ENCODE results near the gene MYO19.

MYO19 gene, protein sequence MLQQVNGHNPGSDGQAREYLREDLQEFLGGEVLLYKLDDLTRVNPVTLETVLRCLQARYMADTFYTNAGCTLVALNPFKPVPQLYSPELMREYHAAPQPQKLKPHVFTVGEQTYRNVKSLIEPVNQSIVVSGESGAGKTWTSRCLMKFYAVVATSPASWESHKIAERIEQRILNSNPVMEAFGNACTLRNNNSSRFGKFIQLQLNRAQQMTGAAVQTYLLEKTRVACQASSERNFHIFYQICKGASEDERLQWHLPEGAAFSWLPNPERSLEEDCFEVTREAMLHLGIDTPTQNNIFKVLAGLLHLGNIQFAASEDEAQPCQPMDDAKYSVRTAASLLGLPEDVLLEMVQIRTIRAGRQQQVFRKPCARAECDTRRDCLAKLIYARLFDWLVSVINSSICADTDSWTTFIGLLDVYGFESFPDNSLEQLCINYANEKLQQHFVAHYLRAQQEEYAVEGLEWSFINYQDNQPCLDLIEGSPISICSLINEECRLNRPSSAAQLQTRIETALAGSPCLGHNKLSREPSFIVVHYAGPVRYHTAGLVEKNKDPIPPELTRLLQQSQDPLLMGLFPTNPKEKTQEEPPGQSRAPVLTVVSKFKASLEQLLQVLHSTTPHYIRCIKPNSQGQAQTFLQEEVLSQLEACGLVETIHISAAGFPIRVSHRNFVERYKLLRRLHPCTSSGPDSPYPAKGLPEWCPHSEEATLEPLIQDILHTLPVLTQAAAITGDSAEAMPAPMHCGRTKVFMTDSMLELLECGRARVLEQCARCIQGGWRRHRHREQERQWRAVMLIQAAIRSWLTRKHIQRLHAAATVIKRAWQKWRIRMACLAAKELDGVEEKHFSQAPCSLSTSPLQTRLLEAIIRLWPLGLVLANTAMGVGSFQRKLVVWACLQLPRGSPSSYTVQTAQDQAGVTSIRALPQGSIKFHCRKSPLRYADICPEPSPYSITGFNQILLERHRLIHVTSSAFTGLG

DNA sequence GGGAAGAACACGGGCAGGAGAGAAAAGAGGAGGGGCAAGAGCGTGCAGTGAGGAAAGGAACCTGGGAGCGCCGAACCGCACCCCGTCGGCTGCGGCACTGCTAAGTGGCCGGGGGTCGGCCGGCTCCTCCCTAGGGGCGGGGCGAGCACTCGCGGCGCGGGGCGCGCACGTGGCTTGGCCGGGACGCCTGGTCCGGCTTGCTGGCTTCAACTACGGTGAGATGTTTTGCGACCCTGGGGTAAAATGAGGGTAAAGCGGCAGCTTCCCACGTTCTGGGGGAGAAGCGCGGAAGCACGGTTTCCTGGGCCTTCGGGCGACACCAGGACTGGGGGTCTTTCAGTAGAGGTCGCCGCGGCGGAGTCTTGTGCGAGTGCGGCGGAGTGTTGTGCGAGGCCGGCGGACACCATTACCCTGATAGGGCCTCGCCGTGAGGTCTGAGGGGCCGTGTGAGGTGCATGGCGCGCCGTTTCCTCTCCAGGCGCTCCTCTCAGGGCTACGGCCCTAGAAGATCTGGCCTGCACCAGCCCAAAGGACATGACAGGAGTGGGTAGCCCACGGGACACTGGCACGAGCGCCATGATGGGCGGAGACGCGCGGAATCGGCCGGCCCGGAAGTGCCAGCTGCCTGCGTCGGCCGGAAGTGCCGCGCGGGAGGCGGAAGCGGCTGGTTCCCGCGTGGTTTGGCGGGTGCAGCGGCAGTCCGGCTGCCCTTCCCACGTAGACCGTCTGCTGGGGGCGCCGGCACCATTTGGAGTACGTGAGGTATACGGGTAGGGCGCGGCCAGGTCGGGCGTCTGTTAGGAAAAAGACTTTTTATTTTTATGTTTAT is at the start of gene MYO19, which contains the start of gene PIGW:
TSS of gene MYO19 (minus strand) at position 29 of the 829 bp plus-strand sequence. CDS start 2,330 bp downstream, outside the sequence.
TSS of gene PIGW (plus strand) at position 148 of the 829 bp plus-strand sequence. CDS start 2,115 bp downstream, outside the sequence.
- peak; percentile 84 for DNase-seq (ENCODE audit: low read depth)
- H3K4me3 ChIP-seq (ENCODE audit: control insufficient read depth, low read depth, low read length) = peak within 1 kb of the TSS; percentile 87
- TF ChIP-seq, protein P1, sequence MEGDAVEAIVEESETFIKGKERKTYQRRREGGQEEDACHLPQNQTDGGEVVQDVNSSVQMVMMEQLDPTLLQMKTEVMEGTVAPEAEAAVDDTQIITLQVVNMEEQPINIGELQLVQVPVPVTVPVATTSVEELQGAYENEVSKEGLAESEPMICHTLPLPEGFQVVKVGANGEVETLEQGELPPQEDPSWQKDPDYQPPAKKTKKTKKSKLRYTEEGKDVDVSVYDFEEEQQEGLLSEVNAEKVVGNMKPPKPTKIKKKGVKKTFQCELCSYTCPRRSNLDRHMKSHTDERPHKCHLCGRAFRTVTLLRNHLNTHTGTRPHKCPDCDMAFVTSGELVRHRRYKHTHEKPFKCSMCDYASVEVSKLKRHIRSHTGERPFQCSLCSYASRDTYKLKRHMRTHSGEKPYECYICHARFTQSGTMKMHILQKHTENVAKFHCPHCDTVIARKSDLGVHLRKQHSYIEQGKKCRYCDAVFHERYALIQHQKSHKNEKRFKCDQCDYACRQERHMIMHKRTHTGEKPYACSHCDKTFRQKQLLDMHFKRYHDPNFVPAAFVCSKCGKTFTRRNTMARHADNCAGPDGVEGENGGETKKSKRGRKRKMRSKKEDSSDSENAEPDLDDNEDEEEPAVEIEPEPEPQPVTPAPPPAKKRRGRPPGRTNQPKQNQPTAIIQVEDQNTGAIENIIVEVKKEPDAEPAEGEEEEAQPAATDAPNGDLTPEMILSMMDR (conservative IDR thresholded peaks at IDR 0.05; ENCODE audit: control insufficient read depth, insufficient read depth, low read depth, low read length) = no peak

DNA sequence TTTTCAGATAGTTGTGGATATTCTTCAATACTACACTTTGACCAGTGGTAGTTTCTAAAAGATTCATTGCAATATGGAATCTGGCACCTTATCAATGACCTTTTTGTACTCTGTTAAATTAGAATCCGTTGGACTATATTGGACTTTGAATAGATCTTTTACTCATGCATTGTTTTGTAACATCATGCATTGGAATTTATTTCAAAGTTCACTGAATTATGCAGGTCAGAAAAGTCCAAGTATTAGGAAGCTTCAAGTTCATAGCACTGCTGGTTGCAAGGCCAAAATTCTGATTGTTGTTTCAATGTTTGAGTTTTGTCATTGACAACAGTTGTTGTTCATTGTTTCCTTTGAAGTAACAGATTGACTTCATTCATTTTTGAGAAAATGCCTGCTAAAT is 49.1 kb upstream of the MYO19 start:
- TF ChIP-seq, protein P1 (conservative IDR thresholded peaks at IDR 0.05; ENCODE audit: control insufficient read depth, insufficient read depth, low read depth, low read length) = no peak
- no peak for DNase-seq (ENCODE audit: low read depth)
- H3K4me3 ChIP-seq (ENCODE audit: control insufficient read depth, low read depth, low read length) = no peak overlapping the region

GRCh38 chr17:36578671-36579070 is 44.0 kb upstream of the MYO19 start:
- H3K4me3 ChIP-seq (ENCODE audit: control insufficient read depth, low read depth, low read length) = no peak overlapping the region

DNA sequence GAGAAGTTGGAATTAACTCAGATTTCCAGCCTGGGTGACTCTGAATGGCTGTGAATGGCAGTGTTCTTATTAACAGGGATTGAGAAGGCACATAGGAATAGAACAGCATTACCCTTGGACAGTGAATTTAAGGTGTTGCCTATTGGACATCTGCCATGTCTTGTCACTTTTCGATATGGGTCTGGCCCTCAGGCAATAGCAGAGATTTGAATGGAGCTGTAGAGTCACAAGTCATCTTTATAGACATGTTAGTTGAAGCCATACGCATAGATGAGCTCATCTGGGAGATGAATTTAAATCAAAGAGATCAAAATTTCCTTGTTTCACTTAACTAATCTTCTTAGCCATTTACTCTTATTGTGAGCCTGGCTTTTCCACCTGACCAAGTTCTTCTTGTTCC is 42.1 kb upstream of the MYO19 start:
- TF ChIP-seq, protein P1 (conservative IDR thresholded peaks at IDR 0.05; ENCODE audit: control insufficient read depth, insufficient read depth, low read depth, low read length) = no peak
- no peak for DNase-seq (ENCODE audit: low read depth)
- H3K4me3 ChIP-seq (ENCODE audit: control insufficient read depth, low read depth, low read length) = no peak overlapping the region

More at GRCh38 chr17:36578671-36579070, 44.0 kb upstream of the MYO19 start:
- TF ChIP-seq, protein P1 (conservative IDR thresholded peaks at IDR 0.05; ENCODE audit: control insufficient read depth, insufficient read depth, low read depth, low read length) = no peak
- no peak for DNase-seq (ENCODE audit: low read depth)

- no peak overlapping the region for H3K4me3 ChIP-seq (ENCODE audit: control insufficient read depth, low read depth, low read length)
- TF ChIP-seq, protein P1 (conservative IDR thresholded peaks at IDR 0.05; ENCODE audit: control insufficient read depth, insufficient read depth, low read depth, low read length) = no peak
- DNase-seq (ENCODE audit: low read depth) = no peak
Observed at GRCh38 chr17:36575028-36575427, 40.4 kb upstream of the MYO19 start.

GRCh38 chr17:36566081-36566480 is 31.4 kb upstream of the MYO19 start:
- no peak for DNase-seq (ENCODE audit: low read depth)
- H3K4me3 ChIP-seq (ENCODE audit: control insufficient read depth, low read depth, low read length) = no peak overlapping the region
- TF ChIP-seq, protein P1 (conservative IDR thresholded peaks at IDR 0.05; ENCODE audit: control insufficient read depth, insufficient read depth, low read depth, low read length) = no peak
